GM21390 (cell line): ENCODE data around the gene LYRM7.

ENCODE experiments used
- ATAC-seq: cut with Tn5 transposase; IDR thresholded peaks from one replicate; pipeline ENCODE4 v1.9.1; 2021; ENCODE audit not compliant: unreplicated experiment

Gene LYRM7

DNA sequence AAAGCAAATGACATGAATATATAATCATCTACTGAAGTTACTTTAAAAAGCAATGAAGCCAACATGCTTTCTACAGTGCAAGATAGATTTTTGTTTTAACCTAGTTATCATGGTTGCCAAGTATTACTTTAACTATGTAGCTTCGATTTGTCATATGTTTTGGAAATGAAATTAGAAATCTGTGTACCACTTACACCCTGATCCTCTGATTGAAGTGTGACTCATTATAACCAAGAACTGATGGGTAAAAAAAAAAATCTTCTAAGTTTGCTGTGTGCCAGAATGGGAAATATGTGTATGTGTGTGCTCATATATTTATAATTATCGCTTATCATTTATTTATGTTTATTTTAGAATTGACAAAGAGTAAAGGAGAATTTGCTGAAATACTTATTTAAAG is 84.0 kb downstream of the LYRM7 start:
- ATAC-seq: no peak
